SK-N-SH (cell line): ENCODE measurements around the gene UBE2D2.

ENCODE experiments used
- CHD2 ChIP-seq: fragments of 150-350 bp; IDR thresholded peaks from 2 replicates; pipeline ENCODE4 v1.6.1; 2018; ENCODE audit warnings: low read length; ENCODE audit not compliant: partially characterized antibody
- FOSL2 ChIP-seq: IDR thresholded peaks from 2 replicates; pipeline ENCODE4 v1.4.0; 2012; ENCODE audit warnings: low read depth, mild to moderate bottlenecking, moderate library complexity, borderline replicate concordance
- GATA2 ChIP-seq: sonication (generic); formaldehyde crosslinking; IDR thresholded peaks from 2 replicates; pipeline ENCODE4 v1.5.0; 2020; ENCODE audit warnings: mild to moderate bottlenecking, missing genetic modification reagents
- RAD21 ChIP-seq: IDR thresholded peaks from 2 replicates; pipeline ENCODE4 v1.6.1; 2012; ENCODE audit warnings: mild to moderate bottlenecking, low read length
- SIN3A ChIP-seq: IDR thresholded peaks from 2 replicates; pipeline ENCODE4 v1.6.1; 2012; ENCODE audit warnings: low read depth, mild to moderate bottlenecking, low read length, moderate library complexity, borderline replicate concordance
- SMC3 ChIP-seq: IDR thresholded peaks from 2 replicates; pipeline ENCODE4 v1.6.1; 2012; ENCODE audit warnings: low read depth, low read length, improper control_type of control experiment
- TF ChIP-seq, protein P1 (sequence below): fragments of 200-600 bp; sonication (generic); IDR thresholded peaks from 2 replicates; pipeline ENCODE4 v1.6.1; 2017; ENCODE audit warnings: antibody characterized with exemption, mild to moderate bottlenecking, moderate library complexity

DNA sequence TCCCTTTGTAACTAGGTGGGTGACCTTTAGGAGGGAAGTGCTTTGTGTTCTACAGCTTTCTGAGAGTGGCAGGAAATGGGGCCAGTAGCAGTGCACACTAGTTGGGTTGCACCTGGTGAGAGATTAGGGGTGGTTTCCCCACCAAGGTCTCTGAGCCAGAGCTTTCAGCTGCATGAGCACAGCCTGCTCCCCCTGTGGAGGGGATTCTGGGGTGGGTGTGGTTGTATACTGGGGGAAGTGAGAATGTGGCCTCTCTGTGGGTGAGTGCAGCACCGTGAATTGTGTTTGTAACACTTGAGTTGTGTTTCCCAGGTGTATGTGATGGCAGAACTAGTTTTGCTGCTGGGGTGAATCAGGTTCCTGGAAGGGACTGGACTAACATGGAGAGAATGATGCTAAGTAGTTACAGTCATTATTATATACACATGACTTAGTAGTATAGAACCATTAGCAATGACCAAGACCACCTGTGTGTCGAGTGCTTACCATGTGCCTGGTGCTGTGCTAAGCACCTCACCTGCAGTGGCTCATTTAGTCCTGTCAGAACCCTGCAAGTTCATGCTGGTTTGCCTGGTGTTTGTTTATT is 75.2 kb downstream of the UBE2D2 start:
- TF ChIP-seq RAD21 = no peak
- TF ChIP-seq, protein P1, sequence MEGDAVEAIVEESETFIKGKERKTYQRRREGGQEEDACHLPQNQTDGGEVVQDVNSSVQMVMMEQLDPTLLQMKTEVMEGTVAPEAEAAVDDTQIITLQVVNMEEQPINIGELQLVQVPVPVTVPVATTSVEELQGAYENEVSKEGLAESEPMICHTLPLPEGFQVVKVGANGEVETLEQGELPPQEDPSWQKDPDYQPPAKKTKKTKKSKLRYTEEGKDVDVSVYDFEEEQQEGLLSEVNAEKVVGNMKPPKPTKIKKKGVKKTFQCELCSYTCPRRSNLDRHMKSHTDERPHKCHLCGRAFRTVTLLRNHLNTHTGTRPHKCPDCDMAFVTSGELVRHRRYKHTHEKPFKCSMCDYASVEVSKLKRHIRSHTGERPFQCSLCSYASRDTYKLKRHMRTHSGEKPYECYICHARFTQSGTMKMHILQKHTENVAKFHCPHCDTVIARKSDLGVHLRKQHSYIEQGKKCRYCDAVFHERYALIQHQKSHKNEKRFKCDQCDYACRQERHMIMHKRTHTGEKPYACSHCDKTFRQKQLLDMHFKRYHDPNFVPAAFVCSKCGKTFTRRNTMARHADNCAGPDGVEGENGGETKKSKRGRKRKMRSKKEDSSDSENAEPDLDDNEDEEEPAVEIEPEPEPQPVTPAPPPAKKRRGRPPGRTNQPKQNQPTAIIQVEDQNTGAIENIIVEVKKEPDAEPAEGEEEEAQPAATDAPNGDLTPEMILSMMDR = no peak
- no peak for TF ChIP-seq FOSL2
- TF ChIP-seq CHD2 = no peak
- TF ChIP-seq SMC3 = no peak
- TF ChIP-seq SIN3A = no peak
- no peak for TF ChIP-seq GATA2 (CRISPR knock-in tag)
